GM20000 (cell line): ENCODE data around the gene OXCT1.

Experiments used
- DNase-seq: peaks from one replicate; pipeline ENCODE4 v3.0.0; 2012; ENCODE audit warnings: low spot score
- TF ChIP-seq, protein P1 (sequence below): IDR thresholded peaks from 2 replicates; pipeline ENCODE4 v1.5.1; 2012; ENCODE audit warnings: mild to moderate bottlenecking, control low read depth; ENCODE audit errors: extremely low read depth, missing control alignments

Gene OXCT1

DNA sequence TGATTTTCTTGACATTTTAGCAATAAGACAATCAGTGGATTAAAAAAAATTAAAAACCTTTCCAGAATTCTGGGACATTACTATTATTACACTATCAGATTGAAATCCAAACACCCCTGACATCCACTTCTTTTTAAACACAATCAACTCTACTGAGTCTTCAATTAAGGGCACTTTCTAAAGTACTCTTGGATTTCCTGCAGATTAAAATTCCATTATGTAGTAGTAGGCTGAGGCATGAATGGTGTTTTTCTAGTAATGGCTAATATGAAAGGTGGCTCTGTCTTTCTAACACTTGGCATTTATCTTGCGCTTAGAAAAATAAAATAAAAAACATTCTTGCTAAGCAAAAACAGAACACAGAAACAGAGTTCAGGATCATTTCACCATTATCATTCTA lies 107.8 kb downstream of the OXCT1 start:
- no peak for DNase-seq
- TF ChIP-seq, protein P1, sequence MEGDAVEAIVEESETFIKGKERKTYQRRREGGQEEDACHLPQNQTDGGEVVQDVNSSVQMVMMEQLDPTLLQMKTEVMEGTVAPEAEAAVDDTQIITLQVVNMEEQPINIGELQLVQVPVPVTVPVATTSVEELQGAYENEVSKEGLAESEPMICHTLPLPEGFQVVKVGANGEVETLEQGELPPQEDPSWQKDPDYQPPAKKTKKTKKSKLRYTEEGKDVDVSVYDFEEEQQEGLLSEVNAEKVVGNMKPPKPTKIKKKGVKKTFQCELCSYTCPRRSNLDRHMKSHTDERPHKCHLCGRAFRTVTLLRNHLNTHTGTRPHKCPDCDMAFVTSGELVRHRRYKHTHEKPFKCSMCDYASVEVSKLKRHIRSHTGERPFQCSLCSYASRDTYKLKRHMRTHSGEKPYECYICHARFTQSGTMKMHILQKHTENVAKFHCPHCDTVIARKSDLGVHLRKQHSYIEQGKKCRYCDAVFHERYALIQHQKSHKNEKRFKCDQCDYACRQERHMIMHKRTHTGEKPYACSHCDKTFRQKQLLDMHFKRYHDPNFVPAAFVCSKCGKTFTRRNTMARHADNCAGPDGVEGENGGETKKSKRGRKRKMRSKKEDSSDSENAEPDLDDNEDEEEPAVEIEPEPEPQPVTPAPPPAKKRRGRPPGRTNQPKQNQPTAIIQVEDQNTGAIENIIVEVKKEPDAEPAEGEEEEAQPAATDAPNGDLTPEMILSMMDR = no peak

DNA sequence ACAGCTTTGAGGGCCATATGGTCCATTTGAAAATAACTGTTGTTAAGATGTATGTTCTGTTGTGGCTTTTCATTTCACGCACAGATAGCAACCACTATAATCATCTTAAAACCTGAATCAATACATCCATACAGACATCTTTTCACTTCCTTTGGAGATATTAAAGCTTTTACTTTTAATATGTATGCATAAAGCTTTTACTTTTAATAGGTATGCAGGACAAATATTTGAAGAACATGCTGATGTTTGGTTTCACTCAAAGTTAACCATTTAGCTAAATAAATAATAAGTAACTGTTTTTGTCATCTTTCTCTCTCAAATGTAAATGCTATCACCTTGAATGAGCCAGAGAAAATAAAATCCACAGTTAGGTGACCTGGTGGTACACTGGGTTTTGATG lies 108.6 kb downstream of the OXCT1 start:
- DNase-seq = no peak
- TF ChIP-seq, protein P1 = no peak

DNA sequence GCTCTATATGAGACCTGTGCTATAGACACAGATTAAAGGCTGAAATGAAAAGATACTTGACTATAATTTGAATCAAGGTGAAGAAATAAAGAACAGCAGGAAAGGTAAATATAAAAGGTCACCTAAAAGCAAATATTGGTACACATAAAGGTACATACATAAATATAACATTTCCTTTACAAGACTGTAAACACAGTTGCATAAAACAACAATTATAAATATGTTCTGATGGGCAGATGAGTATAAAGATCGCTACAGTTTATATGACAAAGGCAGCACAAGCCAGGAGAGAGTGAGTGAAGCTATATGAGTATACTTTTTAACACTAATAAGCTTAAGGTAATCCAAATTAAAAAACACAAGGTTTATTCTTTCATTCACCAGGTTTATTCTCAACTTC lies 114.5 kb downstream of the OXCT1 start:
- TF ChIP-seq, protein P1 = no peak
- DNase-seq = no peak

DNA sequence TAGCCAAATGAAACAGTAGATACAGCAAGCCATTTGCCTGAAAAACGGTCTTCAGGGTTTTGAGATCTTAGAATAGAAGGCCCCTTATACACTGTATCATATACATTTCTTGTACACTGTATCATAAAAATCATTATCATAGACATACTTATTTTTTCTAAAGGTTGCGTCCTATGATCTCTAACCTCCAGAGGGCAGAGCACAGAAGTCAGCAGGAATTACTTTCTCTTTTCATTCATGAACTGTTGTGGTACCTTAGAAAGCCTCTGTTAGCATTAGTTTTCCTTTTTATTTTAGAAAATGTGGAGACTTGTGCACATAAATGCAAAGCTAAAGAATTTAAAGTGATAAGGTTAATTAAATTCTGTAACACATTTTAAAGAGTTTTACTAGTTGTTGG lies 115.4 kb downstream of the OXCT1 start:
- peak; percentile 13 for DNase-seq
- TF ChIP-seq, protein P1 = no peak

DNA sequence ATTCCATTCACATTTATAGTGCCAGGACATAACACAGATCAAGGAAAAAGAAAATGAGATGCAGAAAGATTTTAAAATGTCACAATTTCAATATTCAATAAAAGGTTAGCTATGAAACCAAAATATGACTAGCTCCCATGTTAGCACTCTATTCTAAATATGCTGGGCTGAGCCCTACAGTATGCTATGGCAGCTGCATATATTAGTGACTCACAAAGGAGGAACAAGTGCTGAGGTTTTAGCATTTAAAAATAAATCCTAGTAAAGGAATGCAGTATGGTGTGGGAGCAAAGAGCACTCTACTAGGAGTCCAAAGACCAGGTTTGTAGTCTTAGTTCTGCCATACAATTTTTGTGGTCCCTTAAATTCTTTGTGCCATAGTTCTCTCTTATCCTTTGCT lies 118.4 kb downstream of the OXCT1 start:
- no peak for DNase-seq

DNA sequence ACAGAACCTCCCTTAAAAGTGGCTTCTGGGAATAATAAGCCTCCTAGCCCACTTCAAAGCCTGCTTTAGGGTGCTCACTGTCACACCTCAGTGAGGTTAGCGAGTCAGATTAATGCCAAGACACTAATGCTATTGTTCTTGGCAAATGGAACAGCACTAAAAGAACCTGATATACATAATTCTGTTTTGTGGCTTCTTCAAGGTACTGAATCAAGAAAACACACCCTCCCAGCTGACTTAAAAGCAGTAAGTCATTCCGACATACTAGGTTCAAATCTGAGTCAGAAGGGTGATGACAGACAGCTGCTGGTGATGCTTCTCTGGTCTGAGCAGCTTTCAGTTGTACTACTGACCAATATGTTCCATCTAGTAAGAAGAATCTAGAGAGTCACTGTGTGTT lies 121.6 kb downstream of the OXCT1 start:
- TF ChIP-seq, protein P1 = no peak
- peak; percentile 51 for DNase-seq

More for the DNA sequence above, 118.4 kb downstream of the OXCT1 start:
- TF ChIP-seq, protein P1 = no peak

DNA sequence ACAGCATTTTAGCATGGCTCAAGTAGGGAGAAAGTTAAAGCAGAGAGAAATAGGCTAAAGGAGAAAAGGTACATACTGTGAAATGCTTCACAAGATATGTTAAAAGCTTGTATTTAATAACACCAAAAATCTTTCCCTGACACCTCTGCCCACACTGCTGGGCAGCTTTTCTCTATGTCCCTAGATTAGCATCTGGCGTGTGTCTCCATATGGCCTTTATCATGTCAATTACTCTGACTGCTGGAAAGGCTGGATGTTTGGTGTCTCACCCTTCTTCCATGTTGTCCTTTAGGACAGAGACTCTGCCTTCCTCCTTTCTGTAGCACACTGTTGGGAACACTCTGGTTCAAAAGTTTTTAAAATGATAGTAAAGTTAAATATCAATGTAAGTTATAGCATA lies 122.5 kb downstream of the OXCT1 start:
- TF ChIP-seq, protein P1 = no peak
- no peak for DNase-seq
